PC-3 (cell line): ENCODE measurements around the gene ZNF408. TPM values are rescaled to one million over a fixed set of nuclear protein-coding genes. Genes with fewer than 3 reads are reported as not detected.
"Not testable (repeated sequence)": the region's sequence is repeated elsewhere in the genome, so short reads cannot be mapped to it uniquely, and the experiment has no call there.

Experiments
- ATAC-seq: fragments of 200-7000 bp; cut with Tn5 transposase; 2 replicates; pipeline ENCODE4 v1.9.1; 2020; ENCODE audit warnings: mild to moderate bottlenecking, moderate library complexity
- BruUV-seq: library from RNA; stranded (reverse); fragments of 400-500 nt; replicated peaks from 2 replicates; lab custom pipeline; 2021; lab: Mats Ljungman, UMichigan
- CTCF ChIA-PET: fragments of 300-600 bp; sonication (Branson Sonifier 250); formaldehyde crosslinking; loops from one replicate; lab custom pipeline; 2022; ENCODE audit warnings: antibody characterized with exemption; lab: Charles Lee
- POLR2A ChIA-PET: fragments of 300-600 bp; sonication (Branson Sonifier 250); formaldehyde crosslinking; loops from one replicate; lab custom pipeline; 2022; ENCODE audit warnings: antibody characterized with exemption; ENCODE audit not compliant: unreplicated experiment; lab: Charles Lee
- DNase-seq: peaks from one replicate; pipeline ENCODE4 v3.0.0-alpha.2; 2015
- H2AFZ ChIP-seq: fragments of 300-600 bp; sonication (generic); 2 replicates; pipeline ENCODE4 v1.6.0; 2016; ENCODE audit warnings: antibody characterized with exemption, low read length
- H3F3A ChIP-seq: fragments of 300-600 bp; sonication (generic); one replicate; pipeline ENCODE4 v1.6.0; 2017; ENCODE audit warnings: antibody characterized with exemption, low read length, control low read depth, mild to moderate bottlenecking; ENCODE audit not compliant: unreplicated experiment
- H3K27ac ChIP-seq: fragments of 300-600 bp; sonication (generic); 2 replicates; pipeline ENCODE4 v1.5.1; 2016; ENCODE audit warnings: mild to moderate bottlenecking, low read length
- H3K27me3 ChIP-seq: fragments of 300-600 bp; sonication (generic); 2 replicates; pipeline ENCODE4 v1.6.1; 2016; ENCODE audit warnings: low read length, mixed read lengths
- H3K36me3 ChIP-seq: fragments of 300-600 bp; sonication (generic); 2 replicates; pipeline ENCODE4 v1.6.1; 2016; ENCODE audit warnings: low read depth, mixed run types, low read length, mixed read lengths
- H3K4me1 ChIP-seq: fragments of 300-600 bp; sonication (generic); 2 replicates; pipeline ENCODE4 v1.5.1; 2016; ENCODE audit warnings: low read length; ENCODE audit not compliant: insufficient read depth
- H3K4me2 ChIP-seq: fragments of 300-600 bp; sonication (generic); 2 replicates; pipeline ENCODE4 v1.6.0; 2016; ENCODE audit warnings: low read length
- H3K4me3 ChIP-seq: fragments of 300-600 bp; sonication (generic); 2 replicates; pipeline ENCODE4 v1.5.1; 2016; ENCODE audit warnings: mild to moderate bottlenecking, low read length, mixed read lengths
- H3K79me2 ChIP-seq: fragments of 300-600 bp; sonication (generic); 2 replicates; pipeline ENCODE4 v1.6.1; 2017; ENCODE audit warnings: low read length, mixed read lengths
- H3K9ac ChIP-seq: fragments of 300-600 bp; sonication (generic); 2 replicates; pipeline ENCODE4 v1.6.0; 2016; ENCODE audit warnings: mild to moderate bottlenecking, low read length
- H3K9me2 ChIP-seq: fragments of 300-600 bp; sonication (generic); replicated peaks from 2 replicates; pipeline ENCODE4 v1.6.1; 2016; ENCODE audit warnings: mixed run types, low read length, mixed read lengths
- H3K9me3 ChIP-seq: fragments of 300-600 bp; sonication (generic); 2 replicates; pipeline ENCODE4 v1.6.1; 2016; ENCODE audit warnings: low read length, mixed read lengths
- H4K20me1 ChIP-seq: fragments of 300-600 bp; sonication (generic); 2 replicates; pipeline ENCODE4 v1.6.1; 2016; ENCODE audit warnings: low read length, mixed read lengths
- CTCF ChIP-seq: fragments of 300-600 bp; sonication (generic); conservative IDR thresholded peaks from 2 replicates; pipeline ENCODE4 v1.5.1; 2017; ENCODE audit warnings: antibody characterized with exemption, low read depth, mild to moderate bottlenecking, low read length
- EZH2 ChIP-seq: fragments of 300-600 bp; sonication (generic); IDR thresholded peaks from one replicate; pipeline ENCODE4 v1.6.1; 2017; ENCODE audit warnings: antibody characterized with exemption, mild to moderate bottlenecking, low read length; ENCODE audit not compliant: unreplicated experiment
- EZH2phosphoT487 ChIP-seq: fragments of 300-600 bp; sonication (generic); IDR thresholded peaks from 2 replicates; pipeline ENCODE4 v1.6.1; 2018; ENCODE audit warnings: mild to moderate bottlenecking, antibody characterized with exemption, low read length, borderline replicate concordance
- intact Hi-C: fragments of 100-400 bp; cut with micrococcal nuclease; formaldehyde crosslinking; loops from 2 replicates; pipeline ENCODE4 v1.9.0; 2023
- total RNA-seq: library from RNA; depleted of rRNA; stranded (reverse); fragments of >200 nt; gene quantifications from 2 replicates; pipeline ENCODE4 v1.2.3, GENCODE V29; 2014

ZNF408 gene
- total RNA-seq, 1 experiment from 2014 or later, result 7.1 TPM

- H3K9me3 ChIP-seq, result no peaks in the 10 kb centered on the region
- H2AFZ ChIP-seq, result peak overlapping the region; percentile 90
- H3K27me3 ChIP-seq, result no peaks in the 10 kb centered on the region
- BruUV-seq, result TSS peak; percentile 84
- ChIA-PET CTCF (interaction anchor here (0.6 kb wide), 1 partner anchor 26 kb away, joined by 3 read pairs; no protein-coding TSS in a partner anchor), POLR2A (no interaction called here)
- TF ChIP-seq EZH2phosphoT487, result no peak
- no peak for TF ChIP-seq EZH2
- no peak for TF ChIP-seq CTCF
- H3K79me2 ChIP-seq, result peaks cover 34% of the 10 kb centered on the region
- H3K9me2 ChIP-seq, result no peaks in the 10 kb centered on the region
- DNase-seq, result no peak
- H3K4me2 ChIP-seq, result peak overlapping the region; percentile 88
- no peaks in the 10 kb centered on the region for H4K20me1 ChIP-seq
- H3K27ac ChIP-seq, result peak overlapping the region; percentile 82
- peaks cover 23% of the 10 kb centered on the region; the same call in 1 of the 2 replicates for H3K36me3 ChIP-seq
- peak overlapping the region; percentile 89 for H3K4me3 ChIP-seq
- no peaks in the 10 kb centered on the region for H3F3A ChIP-seq
- peak overlapping the region; percentile 91 for H3K9ac ChIP-seq
- intact Hi-C loops, result loop anchor here (2.0 to 5.0 kb wide), 3 partner anchors 36 to 78 kb away; no protein-coding TSS in a partner anchor
- H3K4me1 ChIP-seq, result 0 out of 2 replicates have a peak, but pooled peaks cover 3% of the 10 kb centered on the region
- no peak for ATAC-seq
Measured at GRCh38 chr11:46701078-46701654, 335 bp downstream of the ZNF408 start.

DNA sequence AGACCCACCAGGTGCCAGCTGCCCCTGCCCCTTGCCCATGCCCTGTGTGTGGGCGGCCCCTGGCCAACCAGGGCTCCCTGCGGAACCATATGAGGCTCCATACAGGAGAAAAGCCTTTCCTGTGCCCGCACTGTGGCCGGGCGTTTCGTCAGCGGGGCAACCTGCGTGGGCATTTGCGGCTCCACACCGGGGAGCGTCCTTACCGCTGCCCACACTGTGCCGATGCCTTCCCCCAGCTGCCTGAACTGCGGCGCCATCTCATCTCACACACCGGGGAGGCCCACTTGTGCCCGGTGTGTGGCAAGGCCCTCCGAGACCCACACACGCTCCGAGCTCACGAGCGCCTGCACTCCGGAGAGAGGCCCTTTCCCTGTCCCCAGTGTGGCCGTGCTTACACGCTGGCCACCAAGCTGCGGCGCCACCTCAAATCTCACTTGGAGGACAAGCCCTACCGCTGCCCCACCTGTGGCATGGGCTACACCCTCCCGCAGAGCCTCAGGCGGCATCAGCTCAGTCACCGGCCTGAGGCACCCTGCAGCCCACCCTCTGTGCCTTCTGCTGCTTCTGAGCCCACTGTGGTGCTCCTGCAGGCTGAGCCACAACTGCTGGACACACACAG is 4.3 kb downstream of the ZNF408 start:
- POLR2A ChIA-PET, result no interaction called here
- H3K4me3 ChIP-seq, result no peak overlapping the region
- H3K27me3 ChIP-seq, result no peaks in the 10 kb centered on the region
- BruUV-seq, result no TSS peak
- H3K9me3 ChIP-seq, result no peaks in the 10 kb centered on the region
- CTCF ChIA-PET, result no interaction called here
- no peak overlapping the region for H3K9ac ChIP-seq
- H3K36me3 ChIP-seq, result peaks cover 23% of the 10 kb centered on the region; the same call in 1 of the 2 replicates
- no peak for ATAC-seq
- peaks cover 25% of the 10 kb centered on the region for H3K79me2 ChIP-seq
- no peak overlapping the region for H2AFZ ChIP-seq
- 0 out of 2 replicates have a peak, but pooled peaks cover 3% of the 10 kb centered on the region for H3K4me1 ChIP-seq
- H3F3A ChIP-seq, result no peaks in the 10 kb centered on the region
- H3K4me2 ChIP-seq, result no peak overlapping the region
- no peak for DNase-seq
- intact Hi-C loops, result no loop called here
- no peak for TF ChIP-seq CTCF
- TF ChIP-seq EZH2phosphoT487, result no peak
- no peak for TF ChIP-seq EZH2
- H4K20me1 ChIP-seq, result no peaks in the 10 kb centered on the region
- no peak overlapping the region for H3K27ac ChIP-seq
- H3K9me2 ChIP-seq, result no peaks in the 10 kb centered on the region

- H3K9me2 ChIP-seq, result no peaks in the 10 kb centered on the region
- no peak overlapping the region for H3K4me3 ChIP-seq
- CTCF ChIA-PET, result no interaction called here
- POLR2A ChIA-PET, result no interaction called here
- no peaks in the 10 kb centered on the region for H3F3A ChIP-seq
- H3K27ac ChIP-seq, result no peak overlapping the region
- no peaks in the 10 kb centered on the region for H3K27me3 ChIP-seq
- no peak overlapping the region for H3K4me2 ChIP-seq
- no peak overlapping the region for H3K9ac ChIP-seq
- H2AFZ ChIP-seq, result no peak overlapping the region
- intact Hi-C loops, result no loop called here
- no TSS peak for BruUV-seq
- DNase-seq (no peak), ATAC-seq (no peak)
- H4K20me1 ChIP-seq, result no peaks in the 10 kb centered on the region
- peaks cover 14% of the 10 kb centered on the region for H3K79me2 ChIP-seq
- H3K36me3 ChIP-seq, result peaks cover 23% of the 10 kb centered on the region; the same call in 1 of the 2 replicates
- TF ChIP-seq EZH2phosphoT487 (no peak), CTCF (no peak), EZH2 (no peak)
- H3K4me1 ChIP-seq, result no peaks in the 10 kb centered on the region
- no peaks in the 10 kb centered on the region for H3K9me3 ChIP-seq
Measured at GRCh38 chr11:46706886-46707285, 6.1 kb downstream of the ZNF408 start.

GRCh38 chr11:46709351-46709750 is 8.5 kb downstream of the ZNF408 start:
- POLR2A ChIA-PET, H3K4me2 ChIP-seq, H3K27ac ChIP-seq, CTCF ChIA-PET, H3K9ac ChIP-seq, H4K20me1 ChIP-seq, H3K4me1 ChIP-seq, H2AFZ ChIP-seq, H3K9me3 ChIP-seq, H3K36me3 ChIP-seq, H3K79me2 ChIP-seq, H3F3A ChIP-seq, BruUV-seq, intact Hi-C loops, H3K27me3 ChIP-seq, H3K9me2 ChIP-seq, H3K4me3 ChIP-seq, DNase-seq, ATAC-seq: not testable (repeated sequence)
